HCT116 (cell line): Measurements from ENCODE around the gene HOXC13.

Experiments
- CEBPB ChIP-seq: IDR thresholded peaks from 2 replicates; pipeline ENCODE4 v1.6.1; 2012; ENCODE audit warnings: low read depth
- CTCF ChIP-seq, 3 experiments: fragments of 200-600 bp in 1 of 3; sonication (generic) in 1 of 3; IDR thresholded peaks in 2 of 3; conservative IDR thresholded peaks in 1 of 3; 2 replicates each; pipeline ENCODE4 v1.5.1; 2012 to 2017; ENCODE audit warnings: low read depth in 2 of 3, low read length in 2 of 3, antibody characterized with exemption in 1 of 3, borderline replicate concordance in 1 of 3, control low read depth in 1 of 3, mild to moderate bottlenecking in 1 of 3, mixed read lengths in 1 of 3, mixed run types in 1 of 3, moderate library complexity in 1 of 3; ENCODE audit not compliant: insufficient read depth in 1 of 3
- EGR1 ChIP-seq: IDR thresholded peaks from 2 replicates; pipeline ENCODE4 v1.6.1; 2012; ENCODE audit warnings: low read depth
- EZH2 ChIP-seq: fragments of 200-600 bp; sonication (generic); IDR thresholded peaks from 2 replicates; pipeline ENCODE4 v1.6.1; 2017; ENCODE audit warnings: antibody characterized with exemption, mixed run types
- POLR2A ChIP-seq: IDR thresholded peaks from 2 replicates; pipeline ENCODE4 v1.7.0; 2011; ENCODE audit warnings: borderline replicate concordance; ENCODE audit not compliant: insufficient read depth, insufficient read length; ENCODE audit errors: extremely low read depth
- REST ChIP-seq: IDR thresholded peaks from 2 replicates; pipeline ENCODE4 v1.6.1; 2012; ENCODE audit warnings: low read depth
- SIN3A ChIP-seq: IDR thresholded peaks from 2 replicates; pipeline ENCODE4 v1.6.1; 2012; ENCODE audit warnings: low read depth
- SP1 ChIP-seq: IDR thresholded peaks from 2 replicates; pipeline ENCODE4 v1.6.1; 2012; ENCODE audit warnings: low read depth
- SRF ChIP-seq: IDR thresholded peaks from 2 replicates; pipeline ENCODE4 v1.6.1; 2012; ENCODE audit warnings: low read depth
- ZFX ChIP-seq: fragments of 450-650 bp; IDR thresholded peaks from 2 replicates; pipeline ENCODE4 v1.6.1; 2017
- TF ChIP-seq, protein P1 (sequence below): IDR thresholded peaks from 2 replicates; pipeline ENCODE4 v1.6.1; 2012

- TF ChIP-seq CEBPB (no peak), POLR2A (no peak), EGR1 (no peak), CTCF (IDR thresholded peaks at IDR 0.05 in 2 of 3, conservative IDR thresholded peaks at IDR 0.05 in 1 of 3; ENCODE audit: borderline replicate concordance in 1 of 3, insufficient read depth in 1 of 3, low read depth in 2 of 3, low read length in 2 of 3) (no peak), SIN3A (no peak), ZFX (no peak), REST (no peak), SP1 (no peak), EZH2 (no peak), SRF (no peak)
- TF ChIP-seq, protein P1, sequence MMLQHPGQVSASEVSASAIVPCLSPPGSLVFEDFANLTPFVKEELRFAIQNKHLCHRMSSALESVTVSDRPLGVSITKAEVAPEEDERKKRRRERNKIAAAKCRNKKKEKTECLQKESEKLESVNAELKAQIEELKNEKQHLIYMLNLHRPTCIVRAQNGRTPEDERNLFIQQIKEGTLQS: no peak
Observed at GRCh38 chr12:53980104-53980801, 41.6 kb downstream of the HOXC13 start.
